ENCODE data around the gene PIK3C2G.

- TF ChIP-seq CTCF (conservative IDR thresholded peaks at IDR 0.05; ENCODE audit: low read depth, low read length) (no peak), EZH2phosphoT487 (IDR thresholded peaks at IDR 0.05; ENCODE audit: borderline replicate concordance, low read length) (no peak)
Measured at GRCh38 chr12:18486036-18486435, 224.7 kb downstream of the PIK3C2G start.

All from PC-3 (cell line).